ENCODE data around the gene MAB21L3. TPM values are rescaled to one million over a fixed set of nuclear protein-coding genes. Genes with fewer than 3 reads are reported as not detected.

Gene MAB21L3
- total RNA-seq, 2 experiments from 2014 or later, result not detected

GRCh38 chr1:116075575-116075974, 35.6 kb upstream of the MAB21L3 start:
- CTCF ChIA-PET, result no interaction called here
- POLR2A ChIA-PET, result no interaction called here
- H3K27ac Mint-ChIP-seq, result no peak overlapping the region

GRCh38 chr1:116075990-116076389, 35.2 kb upstream of the MAB21L3 start:
- CTCF ChIA-PET, result no interaction called here
- no peak for TF ChIP-seq CTCF (IDR thresholded peaks at IDR 0.05)

More at GRCh38 chr1:116075575-116075974, 35.6 kb upstream of the MAB21L3 start:
- no peaks in the 10 kb centered on the region for H3K36me3 Mint-ChIP-seq (ENCODE audit: low read depth)
- no peak for TF ChIP-seq CTCF (IDR thresholded peaks at IDR 0.05)
- intact Hi-C loops (cut with micrococcal nuclease), result no loop called here
- no peaks in the 10 kb centered on the region for H3K27me3 Mint-ChIP-seq
- no peak overlapping the region for H3K4me3 Mint-ChIP-seq
- no peak for DNase-seq
- H3K9me3 Mint-ChIP-seq, result no peaks in the 10 kb centered on the region
- H3K4me1 Mint-ChIP-seq (ENCODE audit: low read depth), result no peaks in the 10 kb centered on the region
- ATAC-seq, result no peak

GRCh38 chr1:116076831-116077230, 34.4 kb upstream of the MAB21L3 start:
- Mint-ChIP-seq H3K36me3 (ENCODE audit: low read depth) (no peaks in the 10 kb centered on the region), H3K4me1 (ENCODE audit: low read depth) (no peaks in the 10 kb centered on the region), H3K27ac (no peak overlapping the region), H3K27me3 (no peaks in the 10 kb centered on the region), H3K4me3 (no peak overlapping the region), H3K9me3 (no peaks in the 10 kb centered on the region)
- TF ChIP-seq CTCF (IDR thresholded peaks at IDR 0.05), result no peak
- POLR2A ChIA-PET, result no interaction called here
- no peak for DNase-seq
- no peak for ATAC-seq
- intact Hi-C loops (cut with micrococcal nuclease), result no loop called here
- CTCF ChIA-PET, result no interaction called here

More at GRCh38 chr1:116075990-116076389, 35.2 kb upstream of the MAB21L3 start:
- Mint-ChIP-seq H3K4me1 (ENCODE audit: low read depth) (no peaks in the 10 kb centered on the region), H3K4me3 (no peak overlapping the region), H3K9me3 (no peaks in the 10 kb centered on the region), H3K27ac (no peak overlapping the region), H3K36me3 (ENCODE audit: low read depth) (no peaks in the 10 kb centered on the region), H3K27me3 (no peaks in the 10 kb centered on the region)
- intact Hi-C loops (cut with micrococcal nuclease), result no loop called here
- DNase-seq, result no peak
- no peak for ATAC-seq
- POLR2A ChIA-PET, result no interaction called here

GRCh38 chr1:116078699-116079223, 32.4 kb upstream of the MAB21L3 start:
- POLR2A ChIA-PET, result no interaction called here
- ATAC-seq (no peak), DNase-seq (no peak)
- H3K27me3 Mint-ChIP-seq, result peaks cover 3% of the 10 kb centered on the region
- no peak for TF ChIP-seq CTCF (IDR thresholded peaks at IDR 0.05)
- no peaks in the 10 kb centered on the region for H3K9me3 Mint-ChIP-seq
- intact Hi-C loops (cut with micrococcal nuclease), result no loop called here
- CTCF ChIA-PET, result no interaction called here
- H3K36me3 Mint-ChIP-seq (ENCODE audit: low read depth), result no peaks in the 10 kb centered on the region
- no peaks in the 10 kb centered on the region for H3K4me1 Mint-ChIP-seq (ENCODE audit: low read depth)
- H3K27ac Mint-ChIP-seq, result no peak overlapping the region
- H3K4me3 Mint-ChIP-seq, result no peak overlapping the region

GRCh38 chr1:116087628-116088027, 23.6 kb upstream of the MAB21L3 start:
- Mint-ChIP-seq H3K9me3 (peaks cover 19% of the 10 kb centered on the region), H3K36me3 (ENCODE audit: low read depth) (peaks cover 3% of the 10 kb centered on the region), H3K4me1 (ENCODE audit: low read depth) (no peaks in the 10 kb centered on the region), H3K27me3 (peaks cover 23% of the 10 kb centered on the region), H3K27ac (no peak overlapping the region), H3K4me3 (no peak overlapping the region)
- ChIA-PET POLR2A (no interaction called here), CTCF (no interaction called here)
- TF ChIP-seq CTCF (IDR thresholded peaks at IDR 0.05), result no peak
- no peak for DNase-seq
- intact Hi-C loops (cut with micrococcal nuclease), result no loop called here
- no peak for ATAC-seq

All from activated CD8-positive, alpha-beta T cell treated with anti-CD3 and anti-CD28 coated beads for 36 hours (primary cell).